HepG2 (cell line): ENCODE results near the gene AKAP8. TPM values are rescaled to one million over a fixed set of nuclear protein-coding genes. Genes with fewer than 3 reads are reported as not detected.

ENCODE experiments used
- ATAC-seq: fragments of 200-7000 bp; cut with Tn5 transposase; 3 replicates; pipeline ENCODE4 v1.9.1; 2020; ENCODE audit warnings: mild to moderate bottlenecking, moderate library complexity
- BruUV-seq: library from RNA; stranded (reverse); fragments of 400-500 nt; replicated peaks from 2 replicates; lab custom pipeline; 2021; lab: Mats Ljungman, UMichigan
- CTCF ChIA-PET: fragments of 300-600 bp; formaldehyde crosslinking; extraction: SDS; loops from one replicate; lab custom pipeline; 2021; ENCODE audit warnings: low total read pairs, inconsistent platforms, low intra/inter-chr PET ratio; lab: Yijun Ruan, JAX
- POLR2A ChIA-PET: fragments of 350-600 bp; sonication (Branson Sonifier 250); formaldehyde crosslinking; loops from one replicate; lab custom pipeline; 2020; ENCODE audit warnings: antibody characterized with exemption, inconsistent platforms; lab: Yijun Ruan, JAX
- DNase-seq: peaks from one replicate; pipeline ENCODE4 v3.0.0-alpha.2; 2015; ENCODE audit warnings: low spot score
- FAIRE-seq: peaks from 3 replicates; lab custom pipeline; 2011; peaks lifted over from hg19 to GRCh38; lab: Jason Lieb, UNC
- H2AFZ ChIP-seq: one replicate; pipeline ENCODE4 v1.6.1; 2011; ENCODE audit warnings: low read length, inconsistent platforms
- H3K27ac ChIP-seq: fragments of 300-600 bp; 3 replicates; pipeline ENCODE4 v1.8.0; 2011; ENCODE audit warnings: mixed run types, mild to moderate bottlenecking, mixed read lengths, low read length, inconsistent platforms; ENCODE audit not compliant: insufficient read depth; ENCODE audit errors: extremely low read length
- H3K27me3 ChIP-seq, 2 experiments: fragments of 200-600 bp in 1 of 2; 2 replicates in 1 of 2; 3 replicates in 1 of 2; pipeline versions ENCODE4 v1.6.0 to v1.8.0; 2011; ENCODE audit warnings: low read length in 2 of 2, mild to moderate bottlenecking in 2 of 2, moderate library complexity in 2 of 2, inconsistent platforms in 1 of 2; ENCODE audit not compliant: insufficient read depth in 2 of 2, control insufficient read depth in 1 of 2
- H3K36me3 ChIP-seq, 2 experiments: fragments of 200-600 bp in 1 of 2; replicated peaks in 1 of 2; 2 replicates in 1 of 2; 3 replicates in 1 of 2; pipeline versions ENCODE4 v1.5.1 to v1.8.0; 2011; ENCODE audit warnings: low read length in 2 of 2, inconsistent platforms in 1 of 2; ENCODE audit not compliant: insufficient read depth in 2 of 2, control insufficient read depth in 1 of 2
- H3K4me1 ChIP-seq: 2 replicates; pipeline ENCODE4 v1.5.1; 2012; ENCODE audit warnings: low read length, inconsistent platforms; ENCODE audit not compliant: insufficient read depth
- H3K4me2 ChIP-seq: 2 replicates; pipeline ENCODE4 v1.6.0; 2011; ENCODE audit warnings: low read depth, low read length, inconsistent platforms
- H3K4me3 ChIP-seq, 3 experiments: fragments of 200-600 bp in 1 of 3; sonication (generic), shearing (Covaris generic) in 1 of 3; replicated peaks in 1 of 3; 2 replicates each; pipeline ENCODE4 v1.5.1; 2011 to 2016; ENCODE audit warnings: low read length in 3 of 3, inconsistent platforms in 2 of 3, low read depth in 2 of 3, mild to moderate bottlenecking in 2 of 3, control low read depth in 1 of 3, mixed read lengths in 1 of 3; ENCODE audit not compliant: insufficient read depth in 1 of 3
- H3K79me2 ChIP-seq: one replicate; pipeline ENCODE4 v1.6.1; 2011; ENCODE audit warnings: low read length, inconsistent platforms; ENCODE audit not compliant: insufficient read depth
- H3K9ac ChIP-seq: 2 replicates; pipeline ENCODE4 v1.6.0; 2011; ENCODE audit warnings: mild to moderate bottlenecking, low read depth, low read length, inconsistent platforms; ENCODE audit not compliant: insufficient read depth
- H3K9me3 ChIP-seq: 2 replicates; pipeline ENCODE4 v1.5.1; 2012; ENCODE audit warnings: mild to moderate bottlenecking, low read length
- H4K20me1 ChIP-seq: 2 replicates; pipeline ENCODE4 v1.6.0; 2011; ENCODE audit warnings: inconsistent platforms, mild to moderate bottlenecking, low read length, moderate library complexity; ENCODE audit not compliant: insufficient read depth
- BCLAF1 ChIP-seq: fragments of 450-650 bp; IDR thresholded peaks from 2 replicates; pipeline ENCODE4 v1.6.1; 2017; ENCODE audit warnings: mild to moderate bottlenecking
- CREM ChIP-seq, 2 experiments: sonication (generic) in 1 of 2; formaldehyde crosslinking in 1 of 2; IDR thresholded peaks; 2 replicates each; pipeline versions ENCODE4 v1.4.0 to v1.6.1; 2016 to 2020; ENCODE audit warnings: antibody characterized with exemption in 1 of 2, mild to moderate bottlenecking in 1 of 2, missing genetic modification reagents in 1 of 2
- HHEX ChIP-seq: IDR thresholded peaks from 2 replicates; pipeline ENCODE4 v1.6.1; 2016; ENCODE audit warnings: control low read depth
- MTF2 ChIP-seq: sonication (generic); formaldehyde crosslinking; IDR thresholded peaks from 2 replicates; pipeline ENCODE4 v1.5.0; 2020; ENCODE audit warnings: missing genetic modification reagents, borderline replicate concordance
- NFATC3 ChIP-seq: sonication (generic); formaldehyde crosslinking; IDR thresholded peaks from 2 replicates; pipeline ENCODE4 v1.5.1; 2020; ENCODE audit warnings: mild to moderate bottlenecking, missing genetic modification reagents
- PITX1 ChIP-seq: sonication (generic); formaldehyde crosslinking; IDR thresholded peaks from 2 replicates; pipeline ENCODE4 v1.5.1; 2020; ENCODE audit warnings: mild to moderate bottlenecking, missing genetic modification reagents
- SSRP1 ChIP-seq: IDR thresholded peaks from 2 replicates; pipeline ENCODE4 v1.6.1; 2016; ENCODE audit warnings: control low read depth
- ZBTB34 ChIP-seq: sonication (generic); formaldehyde crosslinking; IDR thresholded peaks from 2 replicates; pipeline ENCODE4 v1.8.0; 2022; ENCODE audit warnings: mild to moderate bottlenecking, missing genetic modification reagents
- ZNF17 ChIP-seq: sonication (generic); formaldehyde crosslinking; IDR thresholded peaks from 2 replicates; pipeline ENCODE4 v1.5.0; 2020; ENCODE audit warnings: mild to moderate bottlenecking, missing genetic modification reagents
- ZNF20 ChIP-seq: sonication (generic); formaldehyde crosslinking; IDR thresholded peaks from 2 replicates; pipeline ENCODE4 v1.4.0; 2020; ENCODE audit warnings: mild to moderate bottlenecking, moderate library complexity, missing genetic modification reagents
- ZNF749 ChIP-seq: sonication (generic); formaldehyde crosslinking; IDR thresholded peaks from 2 replicates; pipeline ENCODE4 v1.8.0; 2022; ENCODE audit warnings: mild to moderate bottlenecking, missing genetic modification reagents, moderate library complexity, borderline replicate concordance
- ZSCAN31 ChIP-seq: sonication (generic); formaldehyde crosslinking; IDR thresholded peaks from 2 replicates; pipeline ENCODE4 v1.5.0; 2020; ENCODE audit warnings: low read depth, mild to moderate bottlenecking, missing genetic modification reagents
- WGBS: methylation state at CpG from one replicate; pipeline ENCODE4 v1.1.6; 2017; ENCODE audit warnings: low lambda C conversion rate; 5-methylcytosine and 5-hydroxymethylcytosine counted together
- in situ Hi-C: cut with HindIII; loops from 2 replicates; pipeline ENCODE4 v1.10.0; 2017; ENCODE audit warnings: low pct_unique_long_range_greater_than_20kb; ENCODE audit not compliant: extremely low pct_ligation_motif_present
- intact Hi-C: fragments of 100-400 bp; cut with micrococcal nuclease; formaldehyde crosslinking; loops from one replicate; pipeline ENCODE4 v1.10.0; 2022; ENCODE audit not compliant: unreplicated experiment
- polyA plus RNA-seq, 8 experiments: library from polyadenylated mRNA; depleted of rRNA in 3 of 8; stranded (reverse) in 7 of 8; unstranded in 1 of 8; fragments of >200 nt; fragmentation: Illumina TruSeq in 4 of 8; extraction: Trizol in 4 of 8; gene quantifications; 2 replicates each; pipeline versions ENCODE4 v1.2.1 to v1.2.3, GENCODE V29; 2011 to 2016; ENCODE audit warnings: low read depth in 4 of 8, missing spikeins in 1 of 8, mixed read lengths in 1 of 8; ENCODE audit not compliant: insufficient read depth in 1 of 8
- total RNA-seq, 5 experiments: library from RNA; depleted of rRNA; stranded (reverse); fragments of >200 nt; fragmentation: Illumina TruSeq; extraction: Trizol; gene quantifications; 2 replicates each; pipeline ENCODE4 v1.2.3, GENCODE V29; 2016; ENCODE audit warnings: low read depth in 1 of 5
- TF ChIP-seq, protein P1 (sequence below): sonication (generic); formaldehyde crosslinking; IDR thresholded peaks from 2 replicates; pipeline ENCODE4 v1.4.0; 2020; ENCODE audit warnings: missing genetic modification reagents

AKAP8 gene
- total and polyA plus RNA-seq, 2 of the 13 experiments (the other 11 are each of a cell fraction or from before 2014, with no cell fraction given), result 15.9 to 22.1 TPM

GRCh38 chr19:15418579-15419412 is 39.2 kb upstream of the AKAP8 start, which contains the start of gene AKAP8L (continued):
- no peak for TF ChIP-seq ZBTB34 (CRISPR knock-in tag)
- TF ChIP-seq, all 625 proteins: peak for 270

DNA sequence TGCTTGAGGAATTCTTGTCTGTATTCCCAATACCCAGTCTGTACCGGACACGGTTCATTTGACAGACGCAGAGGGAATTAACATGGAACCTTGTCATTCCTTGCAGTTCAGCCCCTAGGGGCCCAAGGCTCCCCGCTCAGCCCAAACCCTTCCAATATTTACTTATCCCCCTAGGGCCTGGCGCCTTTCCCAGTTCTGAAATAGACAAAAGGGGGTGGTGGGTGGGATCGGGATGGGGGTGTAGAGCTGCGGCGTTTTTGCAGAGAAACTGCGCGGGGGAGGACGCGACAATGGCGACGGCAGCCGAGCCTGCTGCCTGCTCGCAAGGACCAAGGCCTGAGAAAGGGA is 38.6 kb upstream of the AKAP8 start:
- H3K27me3 ChIP-seq, result no peaks in the 10 kb centered on the region; a peak in 1 of 5 replicates
- H3K9ac ChIP-seq, result peak overlapping the region; percentile 98
- peak overlapping the region; percentile 81 for H3K27ac ChIP-seq
- H4K20me1 ChIP-seq, result peaks cover 19% of the 10 kb centered on the region
- DNase-seq (no peak), ATAC-seq (peak; percentile 4; the same call in 2 of the 3 replicates), FAIRE-seq (no peak)
- intact Hi-C loops, result loop anchor here (5.0 kb wide), 1 partner anchor 156 kb away; no protein-coding TSS in a partner anchor
- H3K79me2 ChIP-seq, result peaks cover 51% of the 10 kb centered on the region
- POLR2A ChIA-PET, result interaction anchor here (0.6 to 4.0 kb wide), 18 partner anchors 8 to 259 kb away, joined by 3 to 67 read pairs (median 6); partner anchors contain the start of genes AKAP8 and PGLYRP2
- H3K4me2 ChIP-seq, result peak overlapping the region; percentile 90
- CTCF ChIA-PET, result interaction anchor here (3.0 kb wide), 1 partner anchor 138 kb away, joined by 35 read pairs; no protein-coding TSS in a partner anchor
- in situ Hi-C loops, result no loop called here
- peak overlapping the region; percentile 84 to 97 (median 85) for H3K4me3 ChIP-seq
- WGBS, result 3% methylated on average over 16 of the region's 16 CpGs
- no peaks in the 10 kb centered on the region; the same call in 1 of the 2 replicates for H3K9me3 ChIP-seq
- BruUV-seq, result no TSS peak
- no peak overlapping the region for H2AFZ ChIP-seq
- peaks cover 5 to 6% of the 10 kb centered on the region in 2 experiments; a peak in 3 of 5 replicates for H3K36me3 ChIP-seq
- peaks cover 40% of the 10 kb centered on the region for H3K4me1 ChIP-seq
- TF ChIP-seq NFATC3, result no peak
- peak; percentile 26 for TF ChIP-seq ZSCAN31 (CRISPR knock-in tag)
- no peak for TF ChIP-seq HHEX (CRISPR knock-in tag)
- 0 out of 2 replicates have a peak, but pooled peaks have one; percentile 48 for TF ChIP-seq MTF2
- no peak for TF ChIP-seq ZNF749 (CRISPR knock-in tag)
- no peak for TF ChIP-seq ZNF17 (CRISPR knock-in tag)
- 0 out of 2 replicates have a peak, but pooled peaks have one; percentile 54 for TF ChIP-seq SSRP1 (CRISPR knock-in tag)
- TF ChIP-seq CREM (IDR thresholded peaks at IDR 0.05), result no peak
- 0 out of 2 replicates have a peak, but pooled peaks have one; percentile 17 for TF ChIP-seq CREM (CRISPR knock-in tag; IDR thresholded peaks at IDR 0.05)
- TF ChIP-seq PITX1 (CRISPR knock-in tag), result peak; percentile 38; the same call in 1 of the 2 replicates
- 0 out of 2 replicates have a peak, but pooled peaks have one; percentile 64 for TF ChIP-seq ZNF20 (CRISPR knock-in tag)
- TF ChIP-seq, protein P1, sequence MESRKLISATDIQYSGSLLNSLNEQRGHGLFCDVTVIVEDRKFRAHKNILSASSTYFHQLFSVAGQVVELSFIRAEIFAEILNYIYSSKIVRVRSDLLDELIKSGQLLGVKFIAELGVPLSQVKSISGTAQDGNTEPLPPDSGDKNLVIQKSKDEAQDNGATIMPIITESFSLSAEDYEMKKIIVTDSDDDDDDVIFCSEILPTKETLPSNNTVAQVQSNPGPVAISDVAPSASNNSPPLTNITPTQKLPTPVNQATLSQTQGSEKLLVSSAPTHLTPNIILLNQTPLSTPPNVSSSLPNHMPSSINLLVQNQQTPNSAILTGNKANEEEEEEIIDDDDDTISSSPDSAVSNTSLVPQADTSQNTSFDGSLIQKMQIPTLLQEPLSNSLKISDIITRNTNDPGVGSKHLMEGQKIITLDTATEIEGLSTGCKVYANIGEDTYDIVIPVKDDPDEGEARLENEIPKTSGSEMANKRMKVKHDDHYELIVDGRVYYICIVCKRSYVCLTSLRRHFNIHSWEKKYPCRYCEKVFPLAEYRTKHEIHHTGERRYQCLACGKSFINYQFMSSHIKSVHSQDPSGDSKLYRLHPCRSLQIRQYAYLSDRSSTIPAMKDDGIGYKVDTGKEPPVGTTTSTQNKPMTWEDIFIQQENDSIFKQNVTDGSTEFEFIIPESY (CRISPR knock-in tag), result no peak
- no peak for TF ChIP-seq BCLAF1
